Measurements from ENCODE around the gene EDDM13.

Gene EDDM13

GRCh38 chr19:56341948-56342347, 69.4 kb downstream of the EDDM13 start:
- no peak for DNase-seq (ENCODE audit: extremely low spot score)
- ChIA-PET CTCF (no interaction called here), POLR2A (no interaction called here)
- TF ChIP-seq CTBP1 (IDR thresholded peaks at IDR 0.05; ENCODE audit: borderline replicate concordance) (no peak), ZNF384 (IDR thresholded peaks at IDR 0.05) (no peak), TARDBP (IDR thresholded peaks at IDR 0.05) (no peak), HDGF (IDR thresholded peaks at IDR 0.05; ENCODE audit: borderline replicate concordance) (no peak), SP1 (IDR thresholded peaks at IDR 0.05) (no peak), ELF4 (IDR thresholded peaks at IDR 0.05) (no peak), FOXA1 (IDR thresholded peaks at IDR 0.05) (no peak), LEF1 (IDR thresholded peaks at IDR 0.05; ENCODE audit: borderline replicate concordance) (no peak), L3MBTL2 (conservative IDR thresholded peaks at IDR 0.05) (no peak), BHLHE40 (IDR thresholded peaks at IDR 0.05; ENCODE audit: borderline replicate concordance) (no peak)
- TF ChIP-seq, protein P1, sequence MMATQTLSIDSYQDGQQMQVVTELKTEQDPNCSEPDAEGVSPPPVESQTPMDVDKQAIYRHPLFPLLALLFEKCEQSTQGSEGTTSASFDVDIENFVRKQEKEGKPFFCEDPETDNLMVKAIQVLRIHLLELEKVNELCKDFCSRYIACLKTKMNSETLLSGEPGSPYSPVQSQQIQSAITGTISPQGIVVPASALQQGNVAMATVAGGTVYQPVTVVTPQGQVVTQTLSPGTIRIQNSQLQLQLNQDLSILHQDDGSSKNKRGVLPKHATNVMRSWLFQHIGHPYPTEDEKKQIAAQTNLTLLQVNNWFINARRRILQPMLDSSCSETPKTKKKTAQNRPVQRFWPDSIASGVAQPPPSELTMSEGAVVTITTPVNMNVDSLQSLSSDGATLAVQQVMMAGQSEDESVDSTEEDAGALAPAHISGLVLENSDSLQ (IDR thresholded peaks at IDR 0.05): no peak

- no peak for DNase-seq (ENCODE audit: extremely low spot score)
- ChIA-PET CTCF (no interaction called here), POLR2A (no interaction called here)
- no peak for TF ChIP-seq CTBP1 (IDR thresholded peaks at IDR 0.05; ENCODE audit: borderline replicate concordance)
- no peak for TF ChIP-seq SP1 (IDR thresholded peaks at IDR 0.05)
- TF ChIP-seq FOXA1 (IDR thresholded peaks at IDR 0.05): no peak
- no peak for TF ChIP-seq LEF1 (IDR thresholded peaks at IDR 0.05; ENCODE audit: borderline replicate concordance)
Observed at GRCh38 chr19:56347163-56347778, 74.7 kb downstream of the EDDM13 start.

DNA sequence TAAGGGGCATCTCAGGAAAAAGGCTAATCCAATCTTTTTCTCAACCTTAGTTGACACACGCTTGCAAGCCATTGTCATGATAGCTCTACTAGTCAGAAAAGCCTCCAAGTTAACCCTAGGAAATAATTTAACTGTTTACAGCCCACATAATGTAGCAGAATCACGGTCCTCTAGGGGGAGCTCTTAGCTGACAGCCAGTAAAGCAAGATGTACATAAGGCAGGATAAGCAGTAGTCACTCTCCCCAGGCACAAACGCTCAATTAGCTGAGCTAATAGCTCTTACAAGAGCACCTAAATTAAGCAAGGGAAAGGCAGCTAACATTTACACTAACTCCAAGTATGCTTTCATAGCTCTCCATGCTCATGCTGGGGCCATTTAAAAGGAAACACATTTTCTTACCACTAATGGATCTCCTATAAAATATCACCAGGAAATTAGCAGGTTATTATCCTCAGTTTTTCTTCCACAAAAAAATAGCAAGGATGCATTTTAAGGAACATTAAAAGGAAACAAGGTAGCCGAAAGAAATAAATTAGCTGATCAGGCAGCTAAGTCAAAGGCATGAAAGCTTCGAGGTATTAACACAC, 75.8 kb downstream of the EDDM13 start:
- TF ChIP-seq LEF1 (IDR thresholded peaks at IDR 0.05; ENCODE audit: borderline replicate concordance) (no peak), SUZ12 (IDR thresholded peaks at IDR 0.05) (no peak), BHLHE40 (IDR thresholded peaks at IDR 0.05; ENCODE audit: borderline replicate concordance) (no peak), FOXK2 (IDR thresholded peaks at IDR 0.05) (no peak), HDGF (IDR thresholded peaks at IDR 0.05; ENCODE audit: borderline replicate concordance) (no peak), TARDBP (IDR thresholded peaks at IDR 0.05) (no peak), ELF4 (IDR thresholded peaks at IDR 0.05) (no peak), ARNT (IDR thresholded peaks at IDR 0.05) (no peak), CTBP1 (IDR thresholded peaks at IDR 0.05; ENCODE audit: borderline replicate concordance) (no peak), L3MBTL2 (conservative IDR thresholded peaks at IDR 0.05) (no peak), FOXM1 (IDR thresholded peaks at IDR 0.05; ENCODE audit: borderline replicate concordance) (no peak), FOXA1 (IDR thresholded peaks at IDR 0.05) (no peak), NFRKB (IDR thresholded peaks at IDR 0.05) (no peak)
- TF ChIP-seq, protein P1 (IDR thresholded peaks at IDR 0.05): no peak
- POLR2A ChIA-PET: interaction anchor here (1.0 kb wide), 1 partner anchor 33 kb away, joined by 3 read pairs; no protein-coding TSS in a partner anchor
- no peak for DNase-seq (ENCODE audit: extremely low spot score)

DNA sequence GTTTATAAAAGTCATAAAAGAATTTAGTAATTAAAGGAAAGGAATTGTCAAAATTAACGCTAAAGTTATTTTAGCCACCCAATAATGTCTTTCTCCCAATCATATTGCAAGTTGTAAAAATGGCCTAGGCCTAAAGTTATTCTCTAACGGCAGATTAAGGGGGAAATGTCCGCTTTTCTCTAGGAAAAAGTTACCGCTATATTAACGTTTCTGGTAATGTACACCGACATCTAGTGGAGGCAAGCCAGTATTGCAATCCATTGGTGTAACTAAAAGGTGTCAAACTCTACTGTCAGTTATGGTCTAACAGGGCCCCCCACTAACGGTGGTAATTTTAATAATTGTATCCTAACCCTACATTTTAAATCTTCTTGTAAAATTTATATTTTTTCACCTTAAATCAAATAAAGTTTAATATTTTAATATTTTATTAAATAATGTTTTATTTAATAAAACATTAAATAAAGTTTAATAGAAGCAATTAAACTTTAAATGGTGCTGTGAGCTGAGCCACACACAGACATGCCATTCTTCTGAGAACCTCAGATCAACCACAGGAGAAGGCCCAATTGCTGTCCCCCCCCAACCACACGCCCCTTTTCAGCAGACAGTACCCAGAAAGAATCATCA, 78.0 kb downstream of the EDDM13 start:
- ChIA-PET CTCF (no interaction called here), POLR2A (no interaction called here)
- no peak for TF ChIP-seq SP1 (IDR thresholded peaks at IDR 0.05)
- TF ChIP-seq LEF1 (IDR thresholded peaks at IDR 0.05; ENCODE audit: borderline replicate concordance): no peak
- no peak for TF ChIP-seq SUZ12 (IDR thresholded peaks at IDR 0.05)
- no peak for TF ChIP-seq HDGF (IDR thresholded peaks at IDR 0.05; ENCODE audit: borderline replicate concordance)
- no peak for TF ChIP-seq FOXK2 (IDR thresholded peaks at IDR 0.05)
- no peak for TF ChIP-seq L3MBTL2 (conservative IDR thresholded peaks at IDR 0.05)
- no peak for TF ChIP-seq FOXA1 (IDR thresholded peaks at IDR 0.05)
- TF ChIP-seq NFRKB (IDR thresholded peaks at IDR 0.05): no peak
- no peak for TF ChIP-seq BHLHE40 (IDR thresholded peaks at IDR 0.05; ENCODE audit: borderline replicate concordance)
- no peak for TF ChIP-seq CTBP1 (IDR thresholded peaks at IDR 0.05; ENCODE audit: borderline replicate concordance)
- TF ChIP-seq FOXM1 (IDR thresholded peaks at IDR 0.05; ENCODE audit: borderline replicate concordance): no peak
- no peak for TF ChIP-seq TARDBP (IDR thresholded peaks at IDR 0.05)
- TF ChIP-seq ELF4 (IDR thresholded peaks at IDR 0.05): no peak
- DNase-seq (ENCODE audit: extremely low spot score): no peak

More for the DNA sequence above, 75.8 kb downstream of the EDDM13 start:
- CTCF ChIA-PET: interaction anchor here (0.7 kb wide), 1 partner anchor 26 kb away, joined by 3 read pairs; no protein-coding TSS in a partner anchor

DNA sequence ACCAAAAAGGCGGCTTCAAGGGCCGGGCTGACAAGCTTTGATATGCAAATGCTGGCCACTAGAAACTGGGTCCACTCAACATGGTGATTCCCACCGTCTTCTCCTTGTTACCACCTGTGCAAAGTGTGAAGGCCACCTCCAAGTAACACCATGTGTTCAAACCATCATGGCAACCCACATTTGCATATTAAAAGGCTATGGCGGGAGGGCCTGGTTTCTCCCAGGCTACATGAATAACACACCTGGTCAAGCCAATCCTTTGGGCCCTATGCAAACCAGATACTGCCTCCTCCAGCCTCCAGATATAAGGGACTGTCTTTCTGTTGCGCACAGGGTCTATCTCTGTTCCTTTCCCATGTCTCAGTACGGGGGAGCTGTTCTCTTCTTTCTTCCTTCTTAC, 78.7 kb downstream of the EDDM13 start:
- DNase-seq (ENCODE audit: extremely low spot score): no peak
- CTCF ChIA-PET: no interaction called here
- POLR2A ChIA-PET: no interaction called here
- TF ChIP-seq TARDBP (IDR thresholded peaks at IDR 0.05) (no peak), BHLHE40 (IDR thresholded peaks at IDR 0.05; ENCODE audit: borderline replicate concordance) (no peak), FOXA1 (IDR thresholded peaks at IDR 0.05) (no peak), CTBP1 (IDR thresholded peaks at IDR 0.05; ENCODE audit: borderline replicate concordance) (no peak), LEF1 (IDR thresholded peaks at IDR 0.05; ENCODE audit: borderline replicate concordance) (no peak), NFRKB (IDR thresholded peaks at IDR 0.05) (no peak), ZNF384 (IDR thresholded peaks at IDR 0.05) (no peak), SP1 (IDR thresholded peaks at IDR 0.05) (no peak), SUZ12 (IDR thresholded peaks at IDR 0.05) (no peak), FOXM1 (IDR thresholded peaks at IDR 0.05; ENCODE audit: borderline replicate concordance) (no peak)
- TF ChIP-seq, protein P1 (IDR thresholded peaks at IDR 0.05): no peak

GRCh38 chr19:56355517-56355916, 83.0 kb downstream of the EDDM13 start:
- TF ChIP-seq SP1 (IDR thresholded peaks at IDR 0.05): no peak
- TF ChIP-seq NFRKB (IDR thresholded peaks at IDR 0.05): no peak
- no peak for TF ChIP-seq ARNT (IDR thresholded peaks at IDR 0.05)
- TF ChIP-seq TARDBP (IDR thresholded peaks at IDR 0.05): no peak
- TF ChIP-seq, protein P1 (IDR thresholded peaks at IDR 0.05): no peak
- no peak for TF ChIP-seq LEF1 (IDR thresholded peaks at IDR 0.05; ENCODE audit: borderline replicate concordance)
- no peak for TF ChIP-seq HDGF (IDR thresholded peaks at IDR 0.05; ENCODE audit: borderline replicate concordance)
- no peak for TF ChIP-seq ELF4 (IDR thresholded peaks at IDR 0.05)
- no peak for TF ChIP-seq BHLHE40 (IDR thresholded peaks at IDR 0.05; ENCODE audit: borderline replicate concordance)
- TF ChIP-seq L3MBTL2 (conservative IDR thresholded peaks at IDR 0.05): no peak
- TF ChIP-seq FOXK2 (IDR thresholded peaks at IDR 0.05): no peak
- TF ChIP-seq ZNF384 (IDR thresholded peaks at IDR 0.05): no peak
- TF ChIP-seq SUZ12 (IDR thresholded peaks at IDR 0.05): no peak
- TF ChIP-seq FOXM1 (IDR thresholded peaks at IDR 0.05; ENCODE audit: borderline replicate concordance): no peak
- TF ChIP-seq FOXA1 (IDR thresholded peaks at IDR 0.05): no peak
- TF ChIP-seq CTBP1 (IDR thresholded peaks at IDR 0.05; ENCODE audit: borderline replicate concordance): no peak
- POLR2A ChIA-PET: no interaction called here
- CTCF ChIA-PET: no interaction called here
- no peak for DNase-seq (ENCODE audit: extremely low spot score)

Measured in HEK293T (cell line).